MM.1S (cell line): Measurements from ENCODE around the gene ATR.
"Not testable (repeated sequence)": the region's sequence is repeated elsewhere in the genome, so short reads cannot be mapped to it uniquely, and the experiment has no call there.

Source experiments
- DNase-seq: peaks from one replicate; pipeline ENCODE4 v3.0.0-alpha.2; 2015
- H2AFZ ChIP-seq: fragments of 300-600 bp; sonication (generic); 2 replicates; pipeline ENCODE4 v1.6.0; 2016; ENCODE audit warnings: antibody characterized with exemption, low read length
- H3F3A ChIP-seq: fragments of 300-600 bp; sonication (generic); 2 replicates; pipeline ENCODE4 v1.6.1; 2016; ENCODE audit warnings: mild to moderate bottlenecking, antibody characterized with exemption, low read length, moderate library complexity, mixed read lengths; ENCODE audit not compliant: insufficient read depth
- H3K27ac ChIP-seq: fragments of 300-600 bp; sonication (generic); 2 replicates; pipeline ENCODE4 v1.5.1; 2016; ENCODE audit warnings: mild to moderate bottlenecking, low read length
- H3K27me3 ChIP-seq: fragments of 300-600 bp; sonication (generic); replicated peaks from 2 replicates; pipeline ENCODE4 v1.6.0; 2016; ENCODE audit warnings: low read length; ENCODE audit not compliant: insufficient read depth
- H3K36me3 ChIP-seq: fragments of 300-600 bp; sonication (generic); replicated peaks from 2 replicates; pipeline ENCODE4 v1.6.1; 2016; ENCODE audit warnings: mild to moderate bottlenecking, low read length, mixed read lengths; ENCODE audit not compliant: insufficient read depth
- H3K4me1 ChIP-seq: fragments of 300-600 bp; sonication (generic); 2 replicates; pipeline ENCODE4 v1.6.1; 2016; ENCODE audit warnings: low read length, mixed read lengths
- H3K4me2 ChIP-seq: fragments of 300-600 bp; sonication (generic); 2 replicates; pipeline ENCODE4 v1.6.0; 2016; ENCODE audit warnings: low read depth, low read length
- H3K4me3 ChIP-seq: fragments of 300-600 bp; sonication (generic); 2 replicates; pipeline ENCODE4 v1.5.1; 2016; ENCODE audit warnings: low read length, mixed read lengths
- H3K79me2 ChIP-seq: fragments of 300-600 bp; sonication (generic); 2 replicates; pipeline ENCODE4 v1.6.1; 2016; ENCODE audit warnings: mixed run types, low read length, mixed read lengths
- H3K9ac ChIP-seq: fragments of 300-600 bp; sonication (generic); 2 replicates; pipeline ENCODE4 v1.6.1; 2016; ENCODE audit warnings: low read length, mixed read lengths
- H3K9me2 ChIP-seq: fragments of 300-600 bp; sonication (generic); replicated peaks from 2 replicates; pipeline ENCODE4 v1.6.1; 2016; ENCODE audit warnings: mild to moderate bottlenecking, low read length, mixed read lengths; ENCODE audit not compliant: insufficient read depth
- H3K9me3 ChIP-seq: fragments of 300-600 bp; sonication (generic); replicated peaks from 2 replicates; pipeline ENCODE4 v1.6.1; 2016; ENCODE audit warnings: mild to moderate bottlenecking, low read length, mixed read lengths; ENCODE audit not compliant: insufficient read depth
- H4K20me1 ChIP-seq: fragments of 300-600 bp; sonication (generic); 2 replicates; pipeline ENCODE4 v1.6.1; 2016; ENCODE audit warnings: mild to moderate bottlenecking, low read length, moderate library complexity, mixed read lengths; ENCODE audit not compliant: insufficient read depth
- EZH2 ChIP-seq: fragments of 300-600 bp; sonication (generic); optimal IDR thresholded peaks from 2 replicates; pipeline ENCODE3; 2017; ENCODE audit warnings: low read depth, mild to moderate bottlenecking, antibody characterized with exemption, low read length, mixed read lengths
- EZH2phosphoT487 ChIP-seq: fragments of 300-600 bp; sonication (generic); IDR thresholded peaks from 2 replicates; pipeline ENCODE4 v1.6.1; 2018; ENCODE audit warnings: antibody characterized with exemption, low read length
- TF ChIP-seq, protein P1 (sequence below): fragments of 300-600 bp; sonication (generic); IDR thresholded peaks from 2 replicates; pipeline ENCODE4 v1.5.1; 2016; ENCODE audit warnings: antibody characterized with exemption, low read length, mixed read lengths

Gene ATR

DNA sequence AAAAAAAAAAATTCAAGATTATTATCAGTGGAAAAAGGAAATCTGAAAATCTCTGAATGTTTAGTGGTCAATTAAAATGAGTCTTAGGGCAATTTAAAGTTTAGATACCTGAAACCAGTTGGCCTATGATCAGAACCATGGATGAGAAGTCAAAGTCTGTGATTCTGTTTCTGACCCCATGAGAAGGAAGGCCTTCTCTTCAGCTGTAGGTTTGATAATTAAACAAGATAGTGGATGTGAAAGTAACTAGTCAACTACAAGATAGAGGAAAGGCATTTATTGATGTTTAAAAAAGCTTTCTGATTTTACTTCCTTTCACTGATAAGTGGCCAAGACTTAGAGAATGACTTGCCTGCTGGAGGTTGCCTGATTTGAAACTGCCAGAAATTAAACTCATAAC lies 26.4 kb upstream of the ATR start:
- H3K4me2 ChIP-seq, result no peak overlapping the region
- H3K79me2 ChIP-seq, result no peaks in the 10 kb centered on the region
- no peaks in the 10 kb centered on the region for H3K36me3 ChIP-seq
- H2AFZ ChIP-seq, result no peak overlapping the region
- no peaks in the 10 kb centered on the region for H3K27me3 ChIP-seq
- H3K4me1 ChIP-seq, result no peaks in the 10 kb centered on the region
- H4K20me1 ChIP-seq, result no peaks in the 10 kb centered on the region
- no peaks in the 10 kb centered on the region for H3K9me2 ChIP-seq
- H3K9ac ChIP-seq, result no peak overlapping the region
- H3K4me3 ChIP-seq, result no peak overlapping the region
- TF ChIP-seq, protein P1, sequence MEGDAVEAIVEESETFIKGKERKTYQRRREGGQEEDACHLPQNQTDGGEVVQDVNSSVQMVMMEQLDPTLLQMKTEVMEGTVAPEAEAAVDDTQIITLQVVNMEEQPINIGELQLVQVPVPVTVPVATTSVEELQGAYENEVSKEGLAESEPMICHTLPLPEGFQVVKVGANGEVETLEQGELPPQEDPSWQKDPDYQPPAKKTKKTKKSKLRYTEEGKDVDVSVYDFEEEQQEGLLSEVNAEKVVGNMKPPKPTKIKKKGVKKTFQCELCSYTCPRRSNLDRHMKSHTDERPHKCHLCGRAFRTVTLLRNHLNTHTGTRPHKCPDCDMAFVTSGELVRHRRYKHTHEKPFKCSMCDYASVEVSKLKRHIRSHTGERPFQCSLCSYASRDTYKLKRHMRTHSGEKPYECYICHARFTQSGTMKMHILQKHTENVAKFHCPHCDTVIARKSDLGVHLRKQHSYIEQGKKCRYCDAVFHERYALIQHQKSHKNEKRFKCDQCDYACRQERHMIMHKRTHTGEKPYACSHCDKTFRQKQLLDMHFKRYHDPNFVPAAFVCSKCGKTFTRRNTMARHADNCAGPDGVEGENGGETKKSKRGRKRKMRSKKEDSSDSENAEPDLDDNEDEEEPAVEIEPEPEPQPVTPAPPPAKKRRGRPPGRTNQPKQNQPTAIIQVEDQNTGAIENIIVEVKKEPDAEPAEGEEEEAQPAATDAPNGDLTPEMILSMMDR, result no peak
- TF ChIP-seq EZH2phosphoT487, result no peak
- TF ChIP-seq EZH2, result no peak
- DNase-seq, result no peak
- H3F3A ChIP-seq, result no peaks in the 10 kb centered on the region
- H3K9me3 ChIP-seq, result no peaks in the 10 kb centered on the region
- H3K27ac ChIP-seq, result no peak overlapping the region

DNA sequence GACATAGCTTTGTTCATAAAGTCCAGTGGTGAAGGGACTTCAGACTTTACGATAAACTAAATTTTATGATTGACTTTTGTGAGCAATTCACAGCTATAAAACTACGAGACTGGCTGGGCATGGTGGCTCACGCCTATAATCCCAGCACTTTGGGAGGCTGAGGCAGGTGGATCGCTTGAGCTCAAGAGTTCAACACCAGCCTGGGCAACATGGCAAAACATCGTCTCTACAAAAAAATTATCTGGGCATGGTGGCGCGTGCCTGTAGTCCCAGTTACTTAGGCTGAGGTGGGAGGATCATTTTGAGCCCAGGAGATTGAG lies 24.8 kb upstream of the ATR start:
- not testable (repeated sequence) for H3F3A ChIP-seq, H3K4me2 ChIP-seq, DNase-seq, H3K4me3 ChIP-seq, H3K9me3 ChIP-seq, H3K9me2 ChIP-seq, H3K79me2 ChIP-seq, H3K36me3 ChIP-seq, H3K27me3 ChIP-seq, H4K20me1 ChIP-seq, H3K9ac ChIP-seq, H2AFZ ChIP-seq, H3K27ac ChIP-seq, H3K4me1 ChIP-seq

DNA sequence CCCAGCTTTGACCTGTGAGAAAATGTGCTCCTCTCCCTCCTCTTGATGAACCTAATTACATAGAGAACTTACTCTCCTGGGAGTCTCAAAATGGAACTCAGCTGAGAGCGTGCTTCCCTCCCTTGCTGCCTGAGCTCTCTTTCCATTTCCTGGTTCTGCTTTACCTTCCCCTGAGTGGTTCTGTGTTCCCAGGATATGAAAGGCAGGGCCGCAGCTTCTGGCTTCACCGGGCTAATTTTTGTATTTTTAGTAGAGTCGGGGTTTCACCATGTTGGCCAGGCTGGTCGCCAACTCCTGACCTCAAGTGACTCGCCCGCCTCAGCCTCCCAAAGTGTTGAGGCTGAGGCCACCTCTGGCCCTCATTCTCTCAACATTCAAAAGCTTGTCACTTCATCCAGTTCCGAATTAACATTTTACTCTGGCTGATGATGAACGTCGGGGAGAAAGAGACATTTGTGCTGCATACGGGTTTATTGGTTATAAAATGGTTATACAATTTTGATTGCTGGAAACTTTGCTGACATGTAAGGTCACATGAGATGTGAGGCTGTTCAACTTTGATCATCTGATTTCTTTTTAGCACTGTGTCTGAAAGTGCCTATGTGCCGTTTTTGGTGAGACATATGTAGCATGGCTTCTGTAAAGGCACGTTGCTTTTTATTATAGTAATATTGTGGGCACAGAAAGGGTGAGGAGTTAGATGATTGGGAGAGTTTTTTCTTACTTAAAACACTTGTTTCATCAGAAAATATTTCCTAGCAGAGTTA lies 24.3 kb upstream of the ATR start:
- Histone ChIP-seq H2AFZ (no peak overlapping the region), H3K79me2 (no peaks in the 10 kb centered on the region), H3K36me3 (no peaks in the 10 kb centered on the region), H3K27me3 (no peaks in the 10 kb centered on the region), H3K9me3 (no peaks in the 10 kb centered on the region), H3K4me3 (no peak overlapping the region), H3K27ac (no peak overlapping the region), H4K20me1 (no peaks in the 10 kb centered on the region), H3K9me2 (no peaks in the 10 kb centered on the region), H3K9ac (no peak overlapping the region), H3K4me1 (no peaks in the 10 kb centered on the region), H3F3A (no peaks in the 10 kb centered on the region), H3K4me2 (no peak overlapping the region)
- TF ChIP-seq EZH2phosphoT487 (no peak), EZH2 (no peak)
- TF ChIP-seq, protein P1, result no peak
- DNase-seq, result no peak

DNA sequence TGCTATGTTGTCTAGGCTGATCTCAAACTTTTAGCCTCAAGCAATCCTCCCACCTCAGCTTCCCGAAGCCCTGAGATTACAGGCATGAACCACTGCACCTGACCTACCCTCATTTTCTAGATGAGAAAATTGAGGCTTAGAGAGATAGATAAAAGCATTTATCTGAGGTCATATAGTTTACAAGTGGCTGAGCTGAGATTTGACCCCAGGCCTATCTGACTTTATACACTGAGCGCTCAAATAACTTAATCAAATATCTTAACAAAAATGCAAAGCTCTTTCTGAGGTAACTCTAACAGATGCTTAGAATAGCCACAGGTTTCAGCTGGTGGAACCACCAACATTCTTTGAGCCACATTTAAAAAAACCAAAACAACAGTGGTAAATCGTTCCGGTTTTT lies 23.2 kb upstream of the ATR start:
- Histone ChIP-seq H3F3A (no peaks in the 10 kb centered on the region), H4K20me1 (no peaks in the 10 kb centered on the region), H3K9ac (no peak overlapping the region), H3K79me2 (no peaks in the 10 kb centered on the region), H3K4me3 (no peak overlapping the region), H3K27ac (no peak overlapping the region), H3K36me3 (no peaks in the 10 kb centered on the region), H3K9me3 (no peaks in the 10 kb centered on the region), H2AFZ (no peak overlapping the region), H3K27me3 (no peaks in the 10 kb centered on the region), H3K4me2 (no peak overlapping the region), H3K9me2 (no peaks in the 10 kb centered on the region), H3K4me1 (no peaks in the 10 kb centered on the region)
- no peak for DNase-seq
- TF ChIP-seq, protein P1, result no peak
- no peak for TF ChIP-seq EZH2
- TF ChIP-seq EZH2phosphoT487, result no peak
